ENCODE data around the gene CABYR. TPM values are rescaled to one million over a fixed set of nuclear protein-coding genes. Genes with fewer than 3 reads are reported as not detected.

Gene CABYR
- total RNA-seq, 1 experiment from 2014 or later, result 29.4 TPM

GRCh38 chr18:24189664-24190346 lies 50.9 kb downstream of the CABYR start:
- H3K27me3 ChIP-seq (ENCODE audit: control insufficient read depth, insufficient read depth, low read length), result no peaks in the 10 kb centered on the region
- H3K4me1 ChIP-seq (ENCODE audit: control insufficient read depth, insufficient read depth, low read length), result no peaks in the 10 kb centered on the region
- ChIA-PET POLR2A (interaction anchor here (0.6 kb wide), 1 partner anchor 50 kb away, joined by 8 read pairs; no protein-coding TSS in a partner anchor), CTCF (no interaction called here)
- BruUV-seq (replicated peaks), result no TSS peak
- H3K9me3 ChIP-seq (ENCODE audit: control insufficient read depth, insufficient read depth, low read depth, low read length), result no peaks in the 10 kb centered on the region
- H3K36me3 ChIP-seq (ENCODE audit: control insufficient read depth, insufficient read depth, low read length), result no peaks in the 10 kb centered on the region
- ATAC-seq (no peak), DNase-seq (ENCODE audit: low read depth, low spot score) (no peak)
- TF ChIP-seq REST (IDR thresholded peaks at IDR 0.05; ENCODE audit: insufficient read depth in 1 of 2, low read depth in 2 of 2, low read length in 1 of 2) (no peak), SIN3A (IDR thresholded peaks at IDR 0.05; ENCODE audit: borderline replicate concordance, insufficient read depth, low read depth, low read length) (no peak), POLR2AphosphoS5 (IDR thresholded peaks at IDR 0.05; ENCODE audit: low read depth, low read length) (no peak), TCF7L2 (IDR thresholded peaks at IDR 0.05; ENCODE audit: low read depth, low read length) (no peak), CTCF (IDR thresholded peaks at IDR 0.05) (no peak)
- intact Hi-C loops (cut with micrococcal nuclease; ENCODE audit: unreplicated experiment) (no loop called here), in situ Hi-C loops (cut with HindIII; ENCODE audit: low pct_unique_long_range_greater_than_20kb, low sequenced_read_pairs) (no loop called here)
- no peak overlapping the region for H3K4me3 ChIP-seq (ENCODE audit: low read depth in 2 of 2, low read length in 2 of 2)
- no peak overlapping the region for H3K27ac ChIP-seq (ENCODE audit: low read length)

GRCh38 chr18:24190590-24190989 lies 51.7 kb downstream of the CABYR start:
- BruUV-seq (replicated peaks), result no TSS peak
- Histone ChIP-seq H3K9me3 (ENCODE audit: control insufficient read depth, insufficient read depth, low read depth, low read length) (no peaks in the 10 kb centered on the region), H3K27me3 (ENCODE audit: control insufficient read depth, insufficient read depth, low read length) (no peaks in the 10 kb centered on the region), H3K36me3 (ENCODE audit: control insufficient read depth, insufficient read depth, low read length) (no peaks in the 10 kb centered on the region), H3K27ac (ENCODE audit: low read length) (no peak overlapping the region), H3K4me1 (ENCODE audit: control insufficient read depth, insufficient read depth, low read length) (no peaks in the 10 kb centered on the region), H3K4me3 (ENCODE audit: low read depth in 2 of 2, low read length in 2 of 2) (no peak overlapping the region)
- no peak for TF ChIP-seq POLR2AphosphoS5 (IDR thresholded peaks at IDR 0.05; ENCODE audit: low read depth, low read length)
- TF ChIP-seq REST (IDR thresholded peaks at IDR 0.05; ENCODE audit: insufficient read depth in 1 of 2, low read depth in 2 of 2, low read length in 1 of 2), result no peak
- no peak for TF ChIP-seq SIN3A (IDR thresholded peaks at IDR 0.05; ENCODE audit: borderline replicate concordance, insufficient read depth, low read depth, low read length)
- TF ChIP-seq TCF7L2 (IDR thresholded peaks at IDR 0.05; ENCODE audit: low read depth, low read length), result no peak
- TF ChIP-seq CTCF (IDR thresholded peaks at IDR 0.05), result no peak
- DNase-seq (ENCODE audit: low read depth, low spot score) (no peak), ATAC-seq (no peak)
- POLR2A ChIA-PET, result interaction anchor here (0.5 kb wide), 1 partner anchor 109 kb away, joined by 6 read pairs; no protein-coding TSS in a partner anchor
- CTCF ChIA-PET, result no interaction called here
- intact Hi-C loops (cut with micrococcal nuclease; ENCODE audit: unreplicated experiment), result no loop called here
- in situ Hi-C loops (cut with HindIII; ENCODE audit: low pct_unique_long_range_greater_than_20kb, low sequenced_read_pairs), result no loop called here

Data from Panc1 (cell line).